Right atrium auricular region (tissue), 2 donors: Measurements from ENCODE around the gene ST13. TPM values are rescaled to one million over a fixed set of nuclear protein-coding genes. Genes with fewer than 3 reads are reported as not detected.

Source experiments
- DNase-seq: peaks from one replicate; pipeline ENCODE4 v3.0.0-alpha.2; 2019; ENCODE audit warnings: low spot score
- H3K27ac ChIP-seq, 2 donors: fragments of 200-600 bp; sonication (generic); 1 replicate in 1 of 2; 2 replicates in 1 of 2; pipeline ENCODE4 v1.5.1; 2016 to 2019
- H3K27me3 ChIP-seq, 2 donors: fragments of 200-600 bp; sonication (generic); one replicate each; pipeline versions ENCODE4 v1.5.1 to v1.6.0; 2017 to 2019
- H3K36me3 ChIP-seq: fragments of 200-600 bp; sonication (generic); one replicate; pipeline ENCODE4 v1.5.1; 2016
- H3K4me1 ChIP-seq, 2 donors: fragments of 200-600 bp; sonication (generic); one replicate each; pipeline versions ENCODE4 v1.5.1 to v1.6.0; 2017 to 2019
- H3K4me3 ChIP-seq, 2 donors: fragments of 200-600 bp; sonication (generic); 1 replicate in 1 of 2; 2 replicates in 1 of 2; pipeline ENCODE4 v1.5.1; 2017 to 2019; ENCODE audit warnings: mild to moderate bottlenecking in 1 of 2, moderate library complexity in 1 of 2
- H3K9me3 ChIP-seq, 2 donors: fragments of 200-600 bp; sonication (generic); one replicate each; pipeline ENCODE4 v1.5.1; 2019
- total RNA-seq, 2 donors: library from RNA; depleted of rRNA; stranded (reverse); fragments of >200 nt; gene quantifications; one replicate each; pipeline ENCODE4 v1.1.0, GENCODE V29; 2016
- TF ChIP-seq, protein P1 (sequence below), 2 donors: fragments of 200-600 bp; sonication (generic); IDR thresholded peaks; one replicate each; pipeline ENCODE4 v1.5.1; 2019; ENCODE audit warnings: antibody characterized with exemption in 2 of 2

The ST13 gene
- total RNA-seq, 2 donors from 2014 or later, result 101 to 105 TPM

DNA sequence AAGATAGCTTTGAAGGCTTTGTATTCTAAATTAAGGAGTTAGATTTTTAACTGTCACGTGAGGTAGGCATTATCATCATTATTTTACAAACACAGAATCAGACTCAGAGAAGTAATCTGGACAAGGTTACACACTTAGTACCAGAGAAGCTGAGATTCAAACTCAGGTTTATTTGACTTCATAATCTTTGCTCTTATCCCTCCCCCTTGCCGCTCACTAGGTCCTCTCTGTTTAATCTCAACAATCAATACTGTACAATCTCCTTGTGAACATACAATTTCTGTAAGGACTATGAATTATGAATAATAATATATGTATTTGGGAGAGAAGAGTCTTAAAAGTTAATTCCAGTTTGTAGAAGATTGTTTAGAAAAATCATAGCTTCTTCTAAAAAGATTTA is 10.7 kb upstream of the ST13 start:
- TF ChIP-seq, protein P1, sequence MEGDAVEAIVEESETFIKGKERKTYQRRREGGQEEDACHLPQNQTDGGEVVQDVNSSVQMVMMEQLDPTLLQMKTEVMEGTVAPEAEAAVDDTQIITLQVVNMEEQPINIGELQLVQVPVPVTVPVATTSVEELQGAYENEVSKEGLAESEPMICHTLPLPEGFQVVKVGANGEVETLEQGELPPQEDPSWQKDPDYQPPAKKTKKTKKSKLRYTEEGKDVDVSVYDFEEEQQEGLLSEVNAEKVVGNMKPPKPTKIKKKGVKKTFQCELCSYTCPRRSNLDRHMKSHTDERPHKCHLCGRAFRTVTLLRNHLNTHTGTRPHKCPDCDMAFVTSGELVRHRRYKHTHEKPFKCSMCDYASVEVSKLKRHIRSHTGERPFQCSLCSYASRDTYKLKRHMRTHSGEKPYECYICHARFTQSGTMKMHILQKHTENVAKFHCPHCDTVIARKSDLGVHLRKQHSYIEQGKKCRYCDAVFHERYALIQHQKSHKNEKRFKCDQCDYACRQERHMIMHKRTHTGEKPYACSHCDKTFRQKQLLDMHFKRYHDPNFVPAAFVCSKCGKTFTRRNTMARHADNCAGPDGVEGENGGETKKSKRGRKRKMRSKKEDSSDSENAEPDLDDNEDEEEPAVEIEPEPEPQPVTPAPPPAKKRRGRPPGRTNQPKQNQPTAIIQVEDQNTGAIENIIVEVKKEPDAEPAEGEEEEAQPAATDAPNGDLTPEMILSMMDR (IDR thresholded peaks at IDR 0.05), result no peak
- Histone ChIP-seq H3K9me3 (no peaks in the 10 kb centered on the region), H3K27me3 (no peaks in the 10 kb centered on the region), H3K27ac (no peak overlapping the region), H3K36me3 (peaks cover 24% of the 10 kb centered on the region), H3K4me3 (no peak overlapping the region), H3K4me1 (no peaks in the 10 kb centered on the region)
- no peak for DNase-seq

DNA sequence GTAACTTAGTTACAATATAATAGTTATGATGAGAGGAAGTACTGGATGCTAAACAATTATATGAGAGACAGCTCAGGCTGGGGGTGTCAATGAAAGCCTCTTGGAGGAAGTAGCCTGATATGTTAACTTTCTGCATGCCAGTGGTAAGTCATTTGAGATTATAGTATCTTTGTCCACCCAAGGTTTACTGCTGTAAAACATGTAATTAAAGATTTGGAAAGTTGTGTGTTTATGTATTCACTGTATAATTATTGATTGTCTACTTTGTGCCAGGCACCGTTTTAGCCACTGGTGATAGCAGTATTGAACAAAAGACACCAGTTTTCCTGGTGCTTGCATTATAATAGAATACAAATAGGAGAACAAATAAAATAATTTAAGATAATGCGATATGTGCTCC is 6.1 kb upstream of the ST13 start:
- Histone ChIP-seq H3K27me3 (no peaks in the 10 kb centered on the region), H3K27ac (no peak overlapping the region), H3K4me3 (no peak overlapping the region), H3K9me3 (no peaks in the 10 kb centered on the region), H3K36me3 (no peaks in the 10 kb centered on the region), H3K4me1 (peaks cover 0 to 8% of the 10 kb centered on the region in 2 donors)
- TF ChIP-seq, protein P1 (IDR thresholded peaks at IDR 0.05), result no peak
- no peak for DNase-seq

- no peak for DNase-seq
- peaks cover 0 to 11% of the 10 kb centered on the region in 2 donors for H3K4me1 ChIP-seq
- TF ChIP-seq, protein P1 (IDR thresholded peaks at IDR 0.05), result no peak
- no peaks in the 10 kb centered on the region for H3K36me3 ChIP-seq
- H3K4me3 ChIP-seq, result no peak within 1 kb of the TSS
- H3K9me3 ChIP-seq, result no peaks in the 10 kb centered on the region
- no peak within 1 kb of the TSS for H3K27ac ChIP-seq
- H3K27me3 ChIP-seq, result no peaks in the 10 kb centered on the region
Observed at GRCh38 chr22:40862013-40862412, 5.6 kb upstream of the ST13 start, which contains the start of gene DNAJB7. Gene DNAJB7 (minus strand): TSS chr22:40862113. CDS start chr22:40861994, 119 bp downstream.

DNA sequence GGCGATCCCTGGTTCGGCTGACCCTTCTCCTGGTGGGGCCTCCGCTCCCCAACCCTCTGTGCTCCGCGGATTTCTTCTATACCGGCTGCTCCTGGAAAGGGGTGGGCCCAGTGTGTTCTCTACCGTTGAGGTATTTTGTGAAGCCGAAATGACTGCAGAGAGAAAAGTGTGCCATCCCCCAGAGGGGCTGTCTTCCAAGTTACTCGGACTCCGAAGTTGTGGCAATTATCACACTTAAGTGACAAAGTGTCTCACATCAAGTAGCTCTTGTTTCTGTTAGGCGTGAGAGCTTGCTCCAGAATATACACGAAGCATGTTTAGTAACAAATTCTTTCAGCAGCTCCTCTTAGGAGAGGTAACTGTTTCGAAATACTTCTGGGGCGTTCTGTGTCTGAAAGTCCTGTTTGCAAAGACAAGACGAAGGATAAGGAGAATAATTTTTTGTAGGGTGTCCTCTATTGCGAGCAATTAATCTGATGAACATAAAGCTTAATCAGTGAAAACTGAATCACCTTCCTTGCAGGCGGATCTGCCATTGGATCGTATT is 943 bp upstream of the ST13 start:
- Histone ChIP-seq H3K36me3 (no peaks in the 10 kb centered on the region), H3K4me1 (peaks cover 0 to 45% of the 10 kb centered on the region in 2 donors), H3K27ac (peak overlapping the region; percentile 96 to 98), H3K4me3 (peak overlapping the region; percentile 87 to 97), H3K27me3 (no peaks in the 10 kb centered on the region), H3K9me3 (no peaks in the 10 kb centered on the region)
- TF ChIP-seq, protein P1 (IDR thresholded peaks at IDR 0.05), result no peak
- no peak for DNase-seq

DNA sequence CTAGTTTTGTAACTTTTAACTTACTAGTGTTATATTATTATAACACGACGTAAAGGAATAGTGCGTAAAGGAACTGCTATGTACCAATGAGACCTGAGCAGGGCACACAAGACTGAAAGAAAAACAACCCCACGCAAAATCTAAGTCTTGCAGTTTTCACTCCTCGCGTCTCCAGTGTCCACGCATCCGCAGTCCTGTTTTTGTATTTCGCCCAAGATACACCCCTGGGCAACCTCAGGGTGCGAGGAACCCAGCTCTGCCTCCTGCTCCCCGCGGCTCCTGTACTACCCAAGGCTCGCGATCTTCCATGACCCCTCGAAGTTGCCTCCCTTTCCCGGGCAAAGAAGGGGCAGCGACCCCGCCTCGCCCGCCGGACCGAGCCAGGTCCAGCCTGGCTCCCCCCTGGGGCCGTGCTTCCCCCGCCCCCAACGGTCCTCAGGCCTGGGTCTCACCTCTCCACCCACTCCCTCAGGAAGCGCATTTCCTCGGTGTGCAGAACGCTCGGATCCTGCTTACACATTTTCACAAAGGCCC is 393 bp downstream of the ST13 start:
- peaks cover 0 to 48% of the 10 kb centered on the region in 2 donors for H3K4me1 ChIP-seq
- no peak for DNase-seq
- no peaks in the 10 kb centered on the region for H3K9me3 ChIP-seq
- H3K4me3 ChIP-seq, result peak overlapping the region; percentile 87 to 97
- H3K36me3 ChIP-seq, result no peaks in the 10 kb centered on the region
- H3K27ac ChIP-seq, result peak overlapping the region; percentile 96 to 98
- TF ChIP-seq, protein P1 (IDR thresholded peaks at IDR 0.05), result no peak
- no peaks in the 10 kb centered on the region for H3K27me3 ChIP-seq
